ENCODE measurements around the gene LCMT2. TPM values are rescaled to one million over a fixed set of nuclear protein-coding genes. Genes with fewer than 3 reads are reported as not detected.

LCMT2 gene
- total RNA-seq, 4 donors from 2014 or later: 5.8 to 14.1 (median 6.5) TPM

GRCh38 chr15:43370310-43370974 lies 40.1 kb upstream of the LCMT2 start:
- peak; percentile 4 to 29 for DNase-seq
- 1 to 2% methylated on average over 20 to 27 of the region's 45 CpGs for WGBS, 2 donors
- peaks cover 6 to 9% of the 10 kb centered on the region in 2 donors for H3K36me3 ChIP-seq
- H3K27me3 ChIP-seq: no peaks in the 10 kb centered on the region
- no peak for TF ChIP-seq POLR2A (IDR thresholded peaks at IDR 0.05)
- no peak for TF ChIP-seq CTCF (IDR thresholded peaks at IDR 0.05)
- H3K4me3 ChIP-seq (replicated peaks in 1 of 3): peak overlapping the region; percentile 64 to 85 (median 77)
- peak overlapping the region in 2 of 3 donors; percentile 47 to 59 for H3K27ac ChIP-seq
- peaks cover 16 to 24% of the 10 kb centered on the region in 2 donors for H3K4me1 ChIP-seq
- intact Hi-C loops (cut with DNase I): no loop called here
- H3K9me3 ChIP-seq: no peaks in the 10 kb centered on the region

- H3K27ac ChIP-seq: no peak overlapping the region
- no peaks in the 10 kb centered on the region for H3K27me3 ChIP-seq
- no peak overlapping the region for H3K4me3 ChIP-seq (replicated peaks in 1 of 3)
- intact Hi-C loops (cut with DNase I): no loop called here
- no peaks in the 10 kb centered on the region for H3K9me3 ChIP-seq
- no peaks in the 10 kb centered on the region for H3K4me1 ChIP-seq
- 95 to 98% methylated on average over 7 of the region's 7 CpGs for WGBS, 2 donors
- no peak for TF ChIP-seq POLR2A (IDR thresholded peaks at IDR 0.05)
- TF ChIP-seq CTCF (IDR thresholded peaks at IDR 0.05): no peak
- no peak for DNase-seq
- H3K36me3 ChIP-seq: peaks cover 46 to 62% of the 10 kb centered on the region in 2 donors
These were observed 31.0 kb upstream of the LCMT2 start for GRCh38 chr15:43361313-43361903.

- DNase-seq: no peak
- intact Hi-C loops (cut with DNase I): no loop called here
- Histone ChIP-seq H3K4me3 (replicated peaks in 1 of 3) (no peak overlapping the region), H3K9me3 (no peaks in the 10 kb centered on the region), H3K27ac (no peak overlapping the region), H3K27me3 (no peaks in the 10 kb centered on the region), H3K36me3 (peaks cover 40 to 56% of the 10 kb centered on the region in 2 donors), H3K4me1 (no peaks in the 10 kb centered on the region)
- TF ChIP-seq POLR2A (IDR thresholded peaks at IDR 0.05) (no peak), CTCF (IDR thresholded peaks at IDR 0.05) (no peak)
- 96% methylated on average over 4 of the region's 4 CpGs for WGBS, 2 donors
These were observed 30.4 kb upstream of the LCMT2 start for GRCh38 chr15:43360821-43361220.

GRCh38 chr15:43352693-43353382 lies 22.5 kb upstream of the LCMT2 start:
- TF ChIP-seq POLR2A (IDR thresholded peaks at IDR 0.05) (no peak), CTCF (IDR thresholded peaks at IDR 0.05) (no peak)
- peaks cover 14% of the 10 kb centered on the region in 2 donors for H3K36me3 ChIP-seq
- 94 to 95% methylated on average over 2 of the region's 2 CpGs for WGBS, 2 donors
- no peak overlapping the region for H3K4me3 ChIP-seq (replicated peaks in 1 of 3)
- no peaks in the 10 kb centered on the region for H3K4me1 ChIP-seq
- no peaks in the 10 kb centered on the region for H3K27me3 ChIP-seq
- intact Hi-C loops (cut with DNase I): no loop called here
- no peak for DNase-seq
- H3K27ac ChIP-seq: no peak overlapping the region
- no peaks in the 10 kb centered on the region for H3K9me3 ChIP-seq

GRCh38 chr15:43347114-43347513 lies 16.7 kb upstream of the LCMT2 start:
- intact Hi-C loops (cut with DNase I): no loop called here
- H3K4me1 ChIP-seq: no peaks in the 10 kb centered on the region
- TF ChIP-seq CTCF (IDR thresholded peaks at IDR 0.05): no peak
- TF ChIP-seq POLR2A (IDR thresholded peaks at IDR 0.05): no peak
- H3K9me3 ChIP-seq: no peaks in the 10 kb centered on the region
- WGBS, 2 donors: 90 to 91% methylated on average over 3 of the region's 3 CpGs
- no peak overlapping the region for H3K4me3 ChIP-seq (replicated peaks in 1 of 3)
- no peak for DNase-seq
- peaks cover 11 to 16% of the 10 kb centered on the region in 2 donors for H3K36me3 ChIP-seq
- H3K27me3 ChIP-seq: no peaks in the 10 kb centered on the region
- H3K27ac ChIP-seq: no peak overlapping the region
